ENCODE results near the gene LBP.
"Not testable (repeated sequence)": the region's sequence is repeated elsewhere in the genome, so short reads cannot be mapped to it uniquely, and the experiment has no call there.

LBP gene

GRCh38 chr20:38402089-38402488 lies 55.8 kb downstream of the LBP start:
- no peak for DNase-seq

GRCh38 chr20:38402816-38403215 lies 56.5 kb downstream of the LBP start:
- DNase-seq: no peak

DNA sequence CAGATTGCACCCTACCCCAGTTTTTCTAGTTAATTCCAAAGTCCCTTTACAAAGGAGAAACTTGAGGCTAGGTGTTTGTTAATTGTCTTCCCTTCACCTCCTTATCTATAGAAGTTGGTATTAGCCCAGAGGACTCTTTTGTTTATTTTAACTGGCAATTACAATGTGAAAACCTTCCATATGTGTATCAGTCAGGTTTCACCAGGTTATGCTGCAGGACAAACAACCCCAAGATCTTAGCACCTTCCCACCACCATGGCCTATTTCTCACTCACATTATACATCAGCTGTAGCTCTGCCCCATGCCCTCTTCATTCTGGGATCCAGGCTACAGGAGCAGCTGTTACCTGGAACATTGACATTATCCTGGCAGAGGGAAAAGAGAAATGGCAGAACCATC lies 57.7 kb downstream of the LBP start:
- DNase-seq: no peak

GRCh38 chr20:38405132-38405531 lies 58.9 kb downstream of the LBP start:
- DNase-seq: no peak

DNA sequence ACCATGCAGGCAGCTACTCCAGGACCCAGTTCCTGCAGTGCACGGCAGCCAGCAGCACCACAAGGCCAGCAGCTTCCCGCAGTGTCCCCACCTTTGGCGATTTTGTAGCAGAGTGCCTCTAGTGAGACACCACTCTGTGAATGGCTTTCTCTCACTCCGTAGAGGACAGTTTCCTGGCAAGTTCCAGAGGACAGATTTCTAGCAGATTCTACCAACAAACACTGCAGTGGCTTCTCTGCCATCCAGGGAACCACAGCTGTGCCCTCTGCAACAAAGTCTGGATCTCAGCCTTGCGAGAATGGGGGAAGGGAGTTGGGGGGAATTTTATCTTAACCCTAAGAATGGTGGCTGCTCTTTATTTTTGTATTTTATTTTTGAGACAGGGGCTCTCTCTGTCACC lies 60.2 kb downstream of the LBP start:
- no peak for DNase-seq

GRCh38 chr20:38407321-38407720 lies 61.0 kb downstream of the LBP start:
- no peak for DNase-seq

- DNase-seq: not testable (repeated sequence)
Observed at GRCh38 chr20:38407822-38408221, 61.5 kb downstream of the LBP start.

GRCh38 chr20:38412877-38413577 lies 66.7 kb downstream of the LBP start:
- no peak for DNase-seq

- no peak for DNase-seq
Observed at GRCh38 chr20:38414769-38415450, 68.6 kb downstream of the LBP start.

- peak; percentile 22 for DNase-seq
Observed at GRCh38 chr20:38418509-38419204, 72.4 kb downstream of the LBP start.

DNA sequence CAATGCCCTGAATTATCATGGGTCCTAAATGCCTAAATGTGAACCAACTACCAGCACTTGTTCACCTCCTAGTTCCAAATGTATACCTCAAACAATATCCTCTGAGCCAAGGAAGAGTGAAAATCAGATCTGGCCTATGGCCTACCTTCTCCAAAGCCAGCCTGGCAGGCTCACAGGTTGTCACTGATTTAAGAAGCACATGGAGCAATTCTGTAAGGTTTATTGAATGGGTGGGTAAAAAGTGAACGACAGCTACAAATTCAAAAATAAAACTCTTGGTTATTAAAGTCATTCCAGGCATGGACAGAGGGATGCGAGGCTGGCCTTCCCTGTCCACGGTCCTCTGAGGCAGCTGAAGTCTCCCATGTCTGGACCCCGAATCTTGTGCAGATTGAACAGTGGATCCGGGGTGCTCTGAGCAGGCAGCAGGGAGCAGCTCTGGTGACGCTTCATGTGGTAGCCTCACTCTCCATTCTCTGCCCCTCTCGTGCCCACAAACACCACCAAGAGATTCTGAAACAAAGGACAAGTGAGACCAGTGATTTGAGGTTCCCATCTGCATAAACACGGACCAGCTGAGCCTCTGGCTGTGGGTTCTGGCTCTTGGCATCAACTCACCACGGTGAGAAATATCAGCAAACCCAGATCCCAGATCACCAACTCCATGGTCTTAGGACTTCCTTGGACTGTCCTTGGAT lies 74.3 kb downstream of the LBP start:
- no peak for DNase-seq

DNA sequence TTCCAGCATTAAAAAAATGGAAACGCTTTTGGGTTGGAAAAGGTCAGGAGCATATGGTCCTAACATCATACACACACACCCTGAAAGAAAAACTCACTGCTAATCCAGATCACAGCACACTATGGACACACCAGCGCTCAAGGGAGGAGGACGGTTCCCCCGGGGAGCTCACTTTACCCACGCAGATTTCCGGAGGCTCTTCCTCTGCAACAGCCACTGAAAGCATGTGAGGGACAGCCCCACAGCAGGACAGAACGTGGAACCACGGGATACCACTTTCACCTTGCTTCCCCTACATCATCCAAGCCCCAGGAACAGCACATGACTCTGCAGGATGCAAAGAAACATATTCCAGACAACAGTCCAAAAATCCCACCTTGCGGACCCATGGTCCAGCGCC lies 75.6 kb downstream of the LBP start:
- no peak for DNase-seq

DNA sequence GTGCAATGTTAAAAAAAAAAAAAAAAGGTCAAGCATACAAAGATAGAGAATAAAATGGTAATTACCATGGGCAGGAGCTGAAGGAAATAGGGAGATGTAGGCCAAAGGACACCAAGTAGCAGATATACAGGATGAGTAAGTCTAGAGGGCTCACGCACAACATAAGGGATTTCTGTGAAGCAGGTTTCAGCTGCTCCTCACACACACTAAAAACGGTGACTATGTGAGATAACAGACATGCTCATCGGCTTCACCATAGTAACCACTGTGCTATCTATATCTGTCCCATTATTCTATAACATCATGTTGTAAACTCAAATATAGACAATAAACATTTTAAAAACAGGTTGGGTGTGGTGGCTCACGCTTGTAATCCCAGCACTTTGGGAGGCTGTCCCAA lies 77.3 kb downstream of the LBP start:
- peak; percentile 49 for DNase-seq

DNA sequence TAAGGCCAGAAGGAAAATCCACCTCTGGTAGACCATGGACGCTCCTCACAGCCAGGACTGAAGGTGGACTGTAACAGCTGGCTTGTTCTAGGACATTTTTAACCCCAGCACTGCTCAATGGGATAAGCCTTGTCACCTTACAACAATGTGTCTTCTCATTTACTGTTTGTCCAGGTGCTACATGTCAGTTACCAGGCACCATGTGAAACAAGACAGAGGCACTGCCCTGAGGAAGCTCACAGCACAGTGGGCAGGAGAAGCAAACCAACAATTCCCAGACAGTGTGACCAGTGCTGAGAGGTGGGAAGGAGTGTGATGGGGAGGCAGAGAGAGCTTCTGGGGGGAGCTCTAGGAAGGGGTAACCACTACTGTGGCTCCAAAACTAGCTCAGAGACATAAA lies 78.1 kb downstream of the LBP start:
- no peak for DNase-seq

DNA sequence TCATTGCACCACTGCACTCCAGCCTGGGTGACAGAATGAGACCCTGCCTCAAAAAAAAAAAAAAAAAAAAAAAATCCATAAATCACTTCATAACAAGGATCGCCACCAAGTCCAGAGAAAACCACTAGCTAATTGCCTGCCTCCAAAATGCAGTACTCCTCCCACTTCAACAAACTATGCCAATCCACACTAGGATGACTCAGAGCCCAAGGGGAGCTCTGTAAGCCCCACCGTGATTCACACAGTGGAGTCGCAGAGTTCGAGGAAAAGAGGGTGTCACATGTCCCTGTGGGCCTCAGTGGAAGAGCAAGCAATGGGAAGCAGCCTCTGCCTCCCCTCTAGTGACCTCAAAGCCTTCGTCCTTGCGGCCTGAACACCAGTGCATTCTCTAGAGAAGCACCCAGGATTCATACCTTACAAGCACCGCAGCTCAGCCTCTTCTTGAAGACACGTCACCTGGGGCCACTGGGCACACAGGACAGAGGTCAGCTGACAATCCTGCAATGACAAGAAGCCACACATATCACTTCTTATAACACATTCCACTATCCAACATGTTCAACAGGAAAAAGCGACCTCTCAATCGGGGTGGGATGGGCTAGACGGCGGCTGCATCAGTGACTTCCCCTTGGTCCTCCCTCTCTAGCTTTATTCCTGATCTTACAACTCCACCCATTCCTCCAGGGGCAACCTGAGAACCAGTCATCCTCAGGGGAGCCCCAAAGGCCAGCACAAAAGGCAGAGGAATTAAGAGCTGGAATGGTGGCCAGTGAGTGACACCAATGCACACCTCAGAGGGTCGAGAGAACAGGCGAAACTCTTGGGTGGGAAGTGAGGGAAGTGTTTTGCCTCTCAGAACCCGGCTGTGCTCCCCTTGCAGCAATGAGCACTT lies 80.0 kb downstream of the LBP start:
- peak; percentile 24 for DNase-seq
